HepG2 (cell line): Measurements from ENCODE around the gene PPM1M.

Experiments
- ZNF101 ChIP-seq: sonication (generic); formaldehyde crosslinking; IDR thresholded peaks from 2 replicates; pipeline ENCODE4 v1.4.0; 2020; ENCODE audit warnings: mild to moderate bottlenecking, low read depth, missing genetic modification reagents, borderline replicate concordance
- TF ChIP-seq, protein P1 (sequence below): sonication (generic); formaldehyde crosslinking; IDR thresholded peaks from 2 replicates; pipeline ENCODE4 v1.5.0; 2020; ENCODE audit warnings: mild to moderate bottlenecking, missing genetic modification reagents, moderate library complexity

DNA sequence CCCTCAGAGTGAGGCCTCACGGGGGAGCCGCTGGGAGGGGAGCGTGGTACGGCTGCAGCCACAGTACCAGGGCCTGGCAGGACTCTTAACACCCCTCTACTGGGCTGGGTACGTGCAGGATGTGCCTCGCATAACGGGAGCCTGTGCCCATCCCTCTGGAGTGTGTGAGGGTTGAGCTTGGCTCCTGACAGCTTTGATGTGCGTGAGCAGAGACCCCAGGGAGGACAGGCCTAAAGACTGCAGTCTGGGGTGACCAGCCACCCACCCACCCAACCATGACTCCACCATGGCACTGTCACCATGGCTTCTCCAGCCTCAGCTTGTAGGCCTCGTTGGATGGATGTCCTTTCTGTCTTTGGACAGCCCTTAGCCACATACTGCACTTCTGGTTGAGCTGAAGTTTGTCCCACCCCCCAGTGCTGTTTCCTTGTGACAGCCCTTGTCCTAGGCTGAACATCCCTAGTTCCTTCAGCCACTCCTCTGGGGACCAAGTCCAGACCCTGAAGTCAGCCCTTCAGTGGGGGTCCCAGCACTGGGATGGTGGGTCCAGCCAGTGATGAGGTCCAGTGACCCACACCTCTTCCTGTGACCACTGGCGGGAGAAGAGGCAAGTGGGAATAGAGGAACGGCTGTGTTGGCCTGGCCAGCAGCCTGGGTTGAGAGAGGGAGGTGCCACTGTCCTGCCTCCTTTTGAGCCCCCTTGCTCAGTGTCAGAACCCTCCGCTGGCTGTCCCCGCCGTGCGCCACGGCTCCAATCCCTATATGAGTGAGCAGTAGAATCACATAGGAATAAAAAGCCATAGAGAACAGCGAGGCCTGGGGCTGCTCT is 48.1 kb downstream of the PPM1M start:
- TF ChIP-seq ZNF101, result no peak
- TF ChIP-seq, protein P1, sequence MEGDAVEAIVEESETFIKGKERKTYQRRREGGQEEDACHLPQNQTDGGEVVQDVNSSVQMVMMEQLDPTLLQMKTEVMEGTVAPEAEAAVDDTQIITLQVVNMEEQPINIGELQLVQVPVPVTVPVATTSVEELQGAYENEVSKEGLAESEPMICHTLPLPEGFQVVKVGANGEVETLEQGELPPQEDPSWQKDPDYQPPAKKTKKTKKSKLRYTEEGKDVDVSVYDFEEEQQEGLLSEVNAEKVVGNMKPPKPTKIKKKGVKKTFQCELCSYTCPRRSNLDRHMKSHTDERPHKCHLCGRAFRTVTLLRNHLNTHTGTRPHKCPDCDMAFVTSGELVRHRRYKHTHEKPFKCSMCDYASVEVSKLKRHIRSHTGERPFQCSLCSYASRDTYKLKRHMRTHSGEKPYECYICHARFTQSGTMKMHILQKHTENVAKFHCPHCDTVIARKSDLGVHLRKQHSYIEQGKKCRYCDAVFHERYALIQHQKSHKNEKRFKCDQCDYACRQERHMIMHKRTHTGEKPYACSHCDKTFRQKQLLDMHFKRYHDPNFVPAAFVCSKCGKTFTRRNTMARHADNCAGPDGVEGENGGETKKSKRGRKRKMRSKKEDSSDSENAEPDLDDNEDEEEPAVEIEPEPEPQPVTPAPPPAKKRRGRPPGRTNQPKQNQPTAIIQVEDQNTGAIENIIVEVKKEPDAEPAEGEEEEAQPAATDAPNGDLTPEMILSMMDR (CRISPR knock-in tag), result no peak
